Neural progenitor cell (in vitro differentiated cells): ENCODE data around the gene CYTH1. TPM values are rescaled to one million over a fixed set of nuclear protein-coding genes. Genes with fewer than 3 reads are reported as not detected.
"Not testable (repeated sequence)": the region's sequence is repeated elsewhere in the genome, so short reads cannot be mapped to it uniquely, and the experiment has no call there.

Source experiments
- DNase-seq: peaks from one replicate; pipeline ENCODE4 v3.0.0-alpha.2; 2016; ENCODE audit warnings: low spot score
- H2AFZ ChIP-seq: fragments of 200-600 bp; sonication (generic); replicated peaks from 2 replicates; pipeline ENCODE4 v1.6.1; 2016; ENCODE audit warnings: antibody characterized with exemption
- H3F3A ChIP-seq: fragments of 200-600 bp; sonication (generic); 2 replicates; pipeline ENCODE4 v1.6.1; 2016; ENCODE audit warnings: antibody characterized with exemption, low read depth
- H3K27ac ChIP-seq: fragments of 200-600 bp; sonication (generic); 2 replicates; pipeline ENCODE4 v1.5.1; 2016; ENCODE audit warnings: mild to moderate bottlenecking
- H3K27me3 ChIP-seq: fragments of 200-600 bp; sonication (generic); 2 replicates; pipeline ENCODE4 v1.6.1; 2016; ENCODE audit warnings: mild to moderate bottlenecking, moderate library complexity
- H3K36me3 ChIP-seq: fragments of 200-600 bp; sonication (generic); 2 replicates; pipeline ENCODE4 v1.5.1; 2016
- H3K4me1 ChIP-seq: fragments of 200-600 bp; sonication (generic); 2 replicates; pipeline ENCODE4 v1.6.1; 2016; ENCODE audit warnings: mixed run types
- H3K4me2 ChIP-seq: fragments of 200-600 bp; sonication (generic); 2 replicates; pipeline ENCODE4 v1.6.1; 2016
- H3K4me3 ChIP-seq: fragments of 200-600 bp; sonication (generic); 2 replicates; pipeline ENCODE4 v1.5.1; 2016
- H3K79me2 ChIP-seq: fragments of 200-600 bp; sonication (generic); 2 replicates; pipeline ENCODE4 v1.6.1; 2016; ENCODE audit warnings: low read depth
- H3K9ac ChIP-seq: fragments of 200-600 bp; sonication (generic); 2 replicates; pipeline ENCODE4 v1.6.1; 2016
- H3K9me3 ChIP-seq: fragments of 200-600 bp; sonication (generic); 2 replicates; pipeline ENCODE4 v1.5.1; 2016; ENCODE audit warnings: low read depth
- H4K20me1 ChIP-seq: fragments of 200-600 bp; sonication (generic); 2 replicates; pipeline ENCODE4 v1.6.1; 2016; ENCODE audit warnings: low read depth
- H3K27ac Mint-ChIP-seq: 3 replicates; pipeline ENCODE4 v1.8.0; 2021; ENCODE audit warnings: mixed read lengths
- H3K27me3 Mint-ChIP-seq: 2 replicates; pipeline ENCODE4 v1.8.0; 2022; ENCODE audit warnings: low read depth, mild to moderate bottlenecking, inconsistent platforms, moderate library complexity, mixed read lengths; ENCODE audit not compliant: insufficient read depth
- H3K36me3 Mint-ChIP-seq: 3 replicates; pipeline ENCODE4 v1.8.0; 2021; ENCODE audit warnings: mixed read lengths
- H3K4me1 Mint-ChIP-seq: 3 replicates; pipeline ENCODE4 v1.8.0; 2021; ENCODE audit warnings: mixed read lengths
- H3K4me3 Mint-ChIP-seq: 3 replicates; pipeline ENCODE4 v1.8.0; 2021; ENCODE audit warnings: mild to moderate bottlenecking, moderate library complexity, mixed read lengths
- H3K9me3 Mint-ChIP-seq: 3 replicates; pipeline ENCODE4 v1.8.0; 2020; ENCODE audit warnings: mixed read lengths
- EZH2 ChIP-seq: fragments of 200-600 bp; sonication (generic); IDR thresholded peaks from 2 replicates; pipeline ENCODE4 v1.6.1; 2017; ENCODE audit warnings: antibody characterized with exemption, mild to moderate bottlenecking, moderate library complexity
- EZH2phosphoT487 ChIP-seq: fragments of 200-600 bp; sonication (generic); IDR thresholded peaks from 2 replicates; pipeline ENCODE4 v1.6.1; 2017; ENCODE audit warnings: antibody characterized with exemption
- total RNA-seq: library from RNA; depleted of rRNA; stranded (reverse); fragments of >200 nt; gene quantifications from 2 replicates; pipeline ENCODE4 v1.2.3, GENCODE V29; 2015; ENCODE audit warnings: low replicate concordance
- TF ChIP-seq, protein P1 (sequence below): fragments of 200-600 bp; sonication (generic); IDR thresholded peaks from 2 replicates; pipeline ENCODE4 v1.5.1; 2017; ENCODE audit warnings: antibody characterized with exemption, mild to moderate bottlenecking

Gene CYTH1
- total RNA-seq, 1 donor from 2014 or later: 14.8 TPM

DNA sequence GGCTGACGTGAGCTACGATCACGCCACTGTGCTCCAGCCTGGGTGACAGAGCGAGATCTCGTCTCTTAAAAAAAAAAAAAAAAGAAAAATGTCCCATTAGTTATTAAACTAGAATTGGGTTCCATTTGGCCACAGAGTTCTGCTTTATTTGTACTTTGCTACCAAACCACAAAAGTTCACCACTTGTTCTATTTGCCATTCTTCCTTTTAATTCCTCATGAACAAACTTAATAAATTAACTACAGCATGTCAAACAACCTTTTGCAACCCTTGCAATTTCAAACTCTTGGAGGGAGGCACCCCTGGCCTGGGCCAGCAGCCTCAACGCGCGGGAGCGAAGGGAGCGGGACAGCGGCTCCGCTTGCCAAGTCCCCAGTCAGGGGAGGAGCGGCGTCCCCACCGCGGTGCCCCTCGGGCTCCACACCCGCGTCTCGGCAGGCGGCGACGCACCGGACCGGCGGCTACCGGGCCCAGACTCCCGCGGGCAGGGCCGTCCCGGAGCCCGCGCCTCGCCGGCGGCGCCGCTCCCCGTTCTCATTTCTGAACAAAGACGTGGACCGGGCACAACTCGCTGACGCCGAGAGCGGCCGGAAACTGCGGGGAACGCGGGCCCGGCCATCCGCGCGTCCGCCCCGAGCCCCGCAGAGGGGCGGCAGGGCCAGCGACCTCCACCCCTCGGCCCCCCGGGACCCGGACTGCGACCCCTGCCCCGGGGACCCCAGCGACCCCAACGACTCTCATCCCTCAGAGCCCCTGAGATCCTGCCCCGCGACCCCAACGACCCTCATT, 775 bp downstream of the CYTH1 start:
- H3K4me1 ChIP-seq: peaks cover 12% of the 10 kb centered on the region
- no peaks in the 10 kb centered on the region for H3K36me3 Mint-ChIP-seq
- TF ChIP-seq, protein P1, sequence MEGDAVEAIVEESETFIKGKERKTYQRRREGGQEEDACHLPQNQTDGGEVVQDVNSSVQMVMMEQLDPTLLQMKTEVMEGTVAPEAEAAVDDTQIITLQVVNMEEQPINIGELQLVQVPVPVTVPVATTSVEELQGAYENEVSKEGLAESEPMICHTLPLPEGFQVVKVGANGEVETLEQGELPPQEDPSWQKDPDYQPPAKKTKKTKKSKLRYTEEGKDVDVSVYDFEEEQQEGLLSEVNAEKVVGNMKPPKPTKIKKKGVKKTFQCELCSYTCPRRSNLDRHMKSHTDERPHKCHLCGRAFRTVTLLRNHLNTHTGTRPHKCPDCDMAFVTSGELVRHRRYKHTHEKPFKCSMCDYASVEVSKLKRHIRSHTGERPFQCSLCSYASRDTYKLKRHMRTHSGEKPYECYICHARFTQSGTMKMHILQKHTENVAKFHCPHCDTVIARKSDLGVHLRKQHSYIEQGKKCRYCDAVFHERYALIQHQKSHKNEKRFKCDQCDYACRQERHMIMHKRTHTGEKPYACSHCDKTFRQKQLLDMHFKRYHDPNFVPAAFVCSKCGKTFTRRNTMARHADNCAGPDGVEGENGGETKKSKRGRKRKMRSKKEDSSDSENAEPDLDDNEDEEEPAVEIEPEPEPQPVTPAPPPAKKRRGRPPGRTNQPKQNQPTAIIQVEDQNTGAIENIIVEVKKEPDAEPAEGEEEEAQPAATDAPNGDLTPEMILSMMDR: no peak
- no peaks in the 10 kb centered on the region for H3K9me3 Mint-ChIP-seq
- peaks cover 8% of the 10 kb centered on the region for H3K27me3 Mint-ChIP-seq
- H3K79me2 ChIP-seq: peaks cover 8% of the 10 kb centered on the region
- H3F3A ChIP-seq: peaks cover 29% of the 10 kb centered on the region
- H3K27me3 ChIP-seq: peaks cover 34% of the 10 kb centered on the region
- H3K27ac Mint-ChIP-seq: no peak overlapping the region
- peak; percentile 71 for DNase-seq
- no peak overlapping the region for H3K27ac ChIP-seq
- H3K4me1 Mint-ChIP-seq: peaks cover 19% of the 10 kb centered on the region
- H3K9me3 ChIP-seq: no peaks in the 10 kb centered on the region
- peaks cover 36% of the 10 kb centered on the region for H4K20me1 ChIP-seq
- peak overlapping the region; percentile 95 for H2AFZ ChIP-seq
- no peaks in the 10 kb centered on the region for H3K36me3 ChIP-seq
- peak overlapping the region; percentile 90 for H3K4me3 Mint-ChIP-seq
- peak overlapping the region; percentile 86 for H3K4me2 ChIP-seq
- H3K4me3 ChIP-seq: peak overlapping the region; percentile 99
- no peak overlapping the region for H3K9ac ChIP-seq

DNA sequence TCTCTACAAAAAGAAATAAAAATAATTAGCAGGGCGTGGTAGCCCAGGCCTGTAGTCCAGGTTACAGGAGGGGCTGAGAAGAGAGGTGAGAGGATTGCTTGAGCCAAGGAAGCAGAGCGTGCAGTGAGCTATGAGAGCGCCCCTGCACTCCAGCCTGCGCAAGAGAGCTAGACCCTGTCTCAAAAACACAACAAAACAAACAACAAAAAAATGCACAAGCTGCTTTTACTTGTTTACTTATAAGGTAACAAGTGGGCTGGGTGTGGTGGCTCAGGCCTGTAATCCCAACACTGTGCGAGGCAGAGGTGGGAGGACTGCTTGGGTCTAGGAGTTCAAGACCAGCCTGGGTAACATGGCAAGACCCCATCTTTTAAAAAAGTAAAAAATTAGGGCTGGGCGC, 1.7 kb downstream of the CYTH1 start:
- Histone ChIP-seq H3K4me1 (peaks cover 12% of the 10 kb centered on the region), H2AFZ (no peak overlapping the region), H3K79me2 (peaks cover 8% of the 10 kb centered on the region), H4K20me1 (peaks cover 36% of the 10 kb centered on the region), H3F3A (peaks cover 29% of the 10 kb centered on the region), H3K9ac (no peak overlapping the region), H3K27ac (no peak overlapping the region), H3K4me2 (no peak overlapping the region), H3K27me3 (peaks cover 35% of the 10 kb centered on the region), H3K36me3 (no peaks in the 10 kb centered on the region), H3K4me3 (no peak overlapping the region), H3K9me3 (no peaks in the 10 kb centered on the region)
- Mint-ChIP-seq H3K27me3 (peaks cover 8% of the 10 kb centered on the region), H3K4me3 (peak overlapping the region; percentile 67), H3K27ac (no peak overlapping the region), H3K36me3 (no peaks in the 10 kb centered on the region), H3K9me3 (no peaks in the 10 kb centered on the region), H3K4me1 (peaks cover 19% of the 10 kb centered on the region)
- DNase-seq: no peak
- TF ChIP-seq EZH2 (no peak), EZH2phosphoT487 (no peak)
- TF ChIP-seq, protein P1: no peak

DNA sequence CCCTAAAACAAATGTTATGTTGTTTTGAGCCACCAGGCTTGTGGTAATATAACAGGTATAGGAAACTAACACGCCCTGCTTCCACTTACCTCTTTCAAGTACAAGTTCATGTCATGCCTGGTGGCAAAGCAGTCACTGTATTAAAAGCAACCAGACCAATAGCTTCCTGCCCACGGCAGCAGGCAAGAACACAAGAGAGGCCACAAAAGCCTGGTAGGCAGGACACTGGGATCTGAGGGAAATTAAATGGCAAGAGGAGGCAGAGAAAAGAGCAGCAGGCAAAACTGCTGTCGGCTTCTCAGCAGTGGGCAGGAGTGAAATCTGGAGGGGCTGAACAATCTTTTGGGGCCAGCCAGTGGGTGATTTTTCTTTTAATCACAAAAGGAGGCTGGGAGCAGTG, 2.2 kb downstream of the CYTH1 start:
- Histone ChIP-seq H3K79me2 (peaks cover 8% of the 10 kb centered on the region), H3K4me3 (no peak overlapping the region), H3K9ac (no peak overlapping the region), H3K36me3 (no peaks in the 10 kb centered on the region), H4K20me1 (peaks cover 37% of the 10 kb centered on the region), H3K9me3 (no peaks in the 10 kb centered on the region), H3F3A (peaks cover 29% of the 10 kb centered on the region), H3K27ac (no peak overlapping the region), H3K4me2 (no peak overlapping the region), H3K4me1 (peaks cover 12% of the 10 kb centered on the region), H2AFZ (no peak overlapping the region), H3K27me3 (peaks cover 37% of the 10 kb centered on the region)
- TF ChIP-seq, protein P1: no peak
- TF ChIP-seq EZH2 (no peak), EZH2phosphoT487 (no peak)
- Mint-ChIP-seq H3K4me1 (peaks cover 19% of the 10 kb centered on the region), H3K9me3 (no peaks in the 10 kb centered on the region), H3K27me3 (peaks cover 8% of the 10 kb centered on the region), H3K4me3 (peak overlapping the region; percentile 67), H3K36me3 (no peaks in the 10 kb centered on the region), H3K27ac (no peak overlapping the region)
- peak; percentile 41 for DNase-seq

DNA sequence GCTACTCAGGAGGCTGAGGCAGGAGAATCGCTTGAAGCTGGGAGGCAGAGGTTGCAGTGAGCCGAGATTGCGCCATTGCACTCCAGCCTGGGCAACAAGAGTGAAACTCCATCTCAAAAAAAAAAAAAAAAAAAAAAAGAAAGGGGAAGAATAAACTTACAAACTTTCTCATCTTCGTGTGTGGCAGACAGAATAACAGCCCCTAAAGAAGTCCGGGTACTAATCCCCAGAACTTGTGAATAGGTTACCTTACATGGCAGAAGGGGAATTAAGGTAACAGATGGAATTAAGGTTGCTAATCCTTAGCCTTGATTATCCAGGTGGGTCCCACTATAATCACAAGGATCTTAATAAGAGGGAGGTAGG, 2.8 kb downstream of the CYTH1 start:
- not testable (repeated sequence) for H3K4me2 ChIP-seq, H3K27ac ChIP-seq, H3K79me2 ChIP-seq, H3K36me3 Mint-ChIP-seq, H3K9me3 Mint-ChIP-seq, H3K36me3 ChIP-seq, DNase-seq, H3K4me3 ChIP-seq, H3K9ac ChIP-seq, H2AFZ ChIP-seq, H3K27me3 Mint-ChIP-seq, H3K27ac Mint-ChIP-seq, H3K9me3 ChIP-seq
- H3K4me1 ChIP-seq: peaks cover 12% of the 10 kb centered on the region
- H3K4me1 Mint-ChIP-seq: peaks cover 19% of the 10 kb centered on the region
- peaks cover 29% of the 10 kb centered on the region for H3F3A ChIP-seq
- H4K20me1 ChIP-seq: peaks cover 42% of the 10 kb centered on the region
- H3K4me3 Mint-ChIP-seq: peak overlapping the region; percentile 72
- H3K27me3 ChIP-seq: peaks cover 37% of the 10 kb centered on the region
